Karpas-422 (cell line): Measurements from ENCODE around the gene DRC7. TPM values are rescaled to one million over a fixed set of nuclear protein-coding genes. Genes with fewer than 3 reads are reported as not detected.

Experiments
- DNase-seq: peaks from one replicate; pipeline ENCODE4 v3.0.0-alpha.2; 2015
- H2AFZ ChIP-seq: fragments of 200-600 bp; sonication (generic); 2 replicates; pipeline ENCODE4 v1.6.1; 2014; ENCODE audit warnings: antibody characterized with exemption, low read length, mixed read lengths
- H3K27ac ChIP-seq: fragments of 200-600 bp; sonication (generic); 2 replicates; pipeline ENCODE4 v1.5.1; 2014; ENCODE audit warnings: mild to moderate bottlenecking, low read length, moderate library complexity
- H3K27me3 ChIP-seq: fragments of 200-600 bp; sonication (generic); 2 replicates; pipeline ENCODE4 v1.6.1; 2014; ENCODE audit warnings: low read length, mixed read lengths
- H3K36me3 ChIP-seq: fragments of 200-600 bp; sonication (generic); 2 replicates; pipeline ENCODE4 v1.6.1; 2014; ENCODE audit warnings: low read length, mixed read lengths; ENCODE audit not compliant: insufficient read depth
- H3K4me1 ChIP-seq: fragments of 200-600 bp; sonication (generic); 2 replicates; pipeline ENCODE4 v1.6.1; 2014; ENCODE audit warnings: mild to moderate bottlenecking, low read length, mixed read lengths
- H3K4me2 ChIP-seq: fragments of 200-600 bp; sonication (generic); 2 replicates; pipeline ENCODE4 v1.6.1; 2014; ENCODE audit warnings: low read length, low read depth, mild to moderate bottlenecking; ENCODE audit not compliant: poor library complexity, severe bottlenecking
- H3K4me3 ChIP-seq: fragments of 200-600 bp; sonication (generic); 2 replicates; pipeline ENCODE4 v1.5.1; 2014; ENCODE audit warnings: mild to moderate bottlenecking, antibody characterized with exemption, low read length, mixed read lengths
- H3K79me2 ChIP-seq: fragments of 200-600 bp; sonication (generic); 2 replicates; pipeline ENCODE4 v1.6.1; 2014; ENCODE audit warnings: mild to moderate bottlenecking, low read length, mixed read lengths
- H3K9ac ChIP-seq: fragments of 200-600 bp; sonication (generic); 2 replicates; pipeline ENCODE4 v1.6.0; 2014; ENCODE audit warnings: low read length
- H3K9me2 ChIP-seq: fragments of 200-600 bp; sonication (generic), shearing (Covaris generic); replicated peaks from 2 replicates; pipeline ENCODE4 v1.6.0; 2014; ENCODE audit warnings: mild to moderate bottlenecking, low read length, moderate library complexity; ENCODE audit not compliant: insufficient read depth
- H3K9me3 ChIP-seq: fragments of 300-700, 200-600 bp; sonication (generic); 2 replicates; pipeline ENCODE4 v1.6.1; 2014; ENCODE audit warnings: low read length, mixed read lengths
- H4K20me1 ChIP-seq: fragments of 200-600 bp; sonication (generic); 2 replicates; pipeline ENCODE4 v1.6.1; 2014; ENCODE audit warnings: mild to moderate bottlenecking, antibody characterized with exemption, low read length, low read depth; ENCODE audit not compliant: insufficient read depth
- total RNA-seq: library from RNA; depleted of rRNA; stranded (reverse); fragments of >200 nt; shearing (Covaris generic); gene quantifications from 2 replicates; pipeline ENCODE4 v1.2.3, GENCODE V29; 2014; ENCODE audit warnings: low replicate concordance

The DRC7 gene
- total RNA-seq, 1 experiment from 2014 or later, result not detected

DNA sequence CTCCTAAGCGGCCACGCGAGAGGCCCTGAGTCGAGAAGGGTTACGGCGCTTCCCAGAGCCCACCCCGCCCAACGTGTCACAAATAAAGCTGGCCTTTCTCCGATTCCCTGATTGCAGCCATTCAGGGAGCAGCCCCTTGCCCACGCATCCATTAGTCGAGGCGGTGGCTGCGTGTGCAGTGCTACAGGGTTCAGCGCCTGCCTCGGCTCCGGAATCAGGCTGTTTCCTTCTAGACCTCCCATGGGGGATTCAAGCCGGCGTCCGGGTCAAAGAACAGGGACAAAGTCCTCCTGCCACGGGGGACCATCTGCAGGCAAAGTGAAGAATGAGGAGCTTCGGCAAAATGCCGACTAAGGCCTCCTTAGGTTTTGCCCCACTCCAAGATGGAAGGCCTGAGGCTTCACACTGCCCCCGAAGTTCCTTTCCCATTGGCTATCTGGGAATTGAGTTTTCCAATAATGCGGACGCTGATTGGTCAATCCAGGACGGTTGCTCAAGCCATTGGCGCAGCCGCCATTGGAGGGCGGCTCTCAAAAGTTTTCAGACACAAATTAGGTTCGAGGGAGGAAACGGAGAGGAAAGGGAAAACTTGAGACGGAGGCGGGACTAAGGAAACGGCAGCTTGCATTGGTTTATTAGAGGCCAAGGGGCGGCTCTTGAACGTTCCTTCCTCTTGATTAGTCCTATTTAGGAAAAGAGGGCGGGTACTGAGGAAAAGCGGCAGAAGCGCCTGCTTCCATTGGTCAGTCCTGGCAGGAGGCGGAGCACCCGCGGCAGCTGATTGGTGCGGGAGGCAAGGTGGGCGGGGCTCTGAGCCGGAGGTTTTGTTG is 40.5 kb downstream of the DRC7 start:
- DNase-seq, result peak; percentile 100
- no peaks in the 10 kb centered on the region for H3K9me2 ChIP-seq
- H3K4me3 ChIP-seq, result peak overlapping the region; percentile 89
- peaks cover 21% of the 10 kb centered on the region for H3K79me2 ChIP-seq
- no peaks in the 10 kb centered on the region for H3K27me3 ChIP-seq
- H2AFZ ChIP-seq, result peak overlapping the region; percentile 94
- H3K27ac ChIP-seq, result peak overlapping the region; percentile 46; the same call in 1 of the 2 replicates
- H3K36me3 ChIP-seq, result no peaks in the 10 kb centered on the region
- no peaks in the 10 kb centered on the region for H4K20me1 ChIP-seq
- H3K9me3 ChIP-seq, result no peaks in the 10 kb centered on the region
- H3K4me1 ChIP-seq, result peaks cover 19% of the 10 kb centered on the region
- H3K4me2 ChIP-seq, result peak overlapping the region; percentile 94
- peak overlapping the region; percentile 91 for H3K9ac ChIP-seq

DNA sequence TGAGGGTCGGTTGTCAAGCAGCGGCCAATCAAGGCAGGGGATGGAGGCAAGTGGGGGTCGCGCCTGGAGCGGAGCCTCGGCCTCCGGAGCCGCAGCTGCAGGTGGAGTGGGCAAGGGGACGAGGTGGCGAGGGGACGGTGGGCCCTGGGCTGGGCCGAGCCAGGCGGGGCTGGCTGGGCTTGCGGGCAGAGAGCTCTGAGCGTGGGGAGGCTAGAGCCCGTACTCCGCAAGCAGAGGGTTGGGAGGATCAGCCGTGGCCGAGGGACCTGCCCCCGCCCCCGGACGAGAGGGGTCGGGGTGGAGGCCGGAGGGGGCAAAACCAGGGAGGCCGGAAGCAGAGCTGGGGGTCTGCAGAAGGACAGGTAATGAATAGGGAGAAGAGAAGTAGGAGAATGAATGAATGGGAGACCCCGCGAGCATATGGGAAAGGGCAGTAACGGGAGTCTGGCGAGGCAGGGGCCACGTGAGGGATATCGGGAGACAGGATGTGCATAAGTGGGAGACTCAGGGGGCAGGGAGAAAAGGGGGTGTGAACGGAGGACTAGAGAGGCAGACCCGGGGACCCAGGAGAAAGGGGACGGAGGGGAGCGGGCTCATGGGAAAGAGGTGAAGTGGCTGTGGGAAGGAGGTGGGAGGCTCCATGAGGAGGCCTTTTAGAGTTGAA is 41.3 kb downstream of the DRC7 start, which contains the start of gene KATNB1:
TSS of gene KATNB1 (plus strand) at position 16 of the 664 bp plus-strand sequence. CDS start 1,474 bp downstream, outside the sequence.
- Histone ChIP-seq H3K27ac (peak within 1 kb of the TSS; percentile 46; the same call in 1 of the 2 replicates), H3K79me2 (peaks cover 21% of the 10 kb centered on the region), H3K4me1 (peaks cover 19% of the 10 kb centered on the region), H3K9me2 (no peaks in the 10 kb centered on the region), H3K4me2 (peak within 1 kb of the TSS; percentile 94), H2AFZ (peak within 1 kb of the TSS; percentile 94), H3K36me3 (no peaks in the 10 kb centered on the region), H4K20me1 (no peaks in the 10 kb centered on the region), H3K4me3 (peak within 1 kb of the TSS; percentile 89), H3K27me3 (no peaks in the 10 kb centered on the region), H3K9me3 (no peaks in the 10 kb centered on the region), H3K9ac (peak within 1 kb of the TSS; percentile 91)
- DNase-seq, result peak; percentile 45

DNA sequence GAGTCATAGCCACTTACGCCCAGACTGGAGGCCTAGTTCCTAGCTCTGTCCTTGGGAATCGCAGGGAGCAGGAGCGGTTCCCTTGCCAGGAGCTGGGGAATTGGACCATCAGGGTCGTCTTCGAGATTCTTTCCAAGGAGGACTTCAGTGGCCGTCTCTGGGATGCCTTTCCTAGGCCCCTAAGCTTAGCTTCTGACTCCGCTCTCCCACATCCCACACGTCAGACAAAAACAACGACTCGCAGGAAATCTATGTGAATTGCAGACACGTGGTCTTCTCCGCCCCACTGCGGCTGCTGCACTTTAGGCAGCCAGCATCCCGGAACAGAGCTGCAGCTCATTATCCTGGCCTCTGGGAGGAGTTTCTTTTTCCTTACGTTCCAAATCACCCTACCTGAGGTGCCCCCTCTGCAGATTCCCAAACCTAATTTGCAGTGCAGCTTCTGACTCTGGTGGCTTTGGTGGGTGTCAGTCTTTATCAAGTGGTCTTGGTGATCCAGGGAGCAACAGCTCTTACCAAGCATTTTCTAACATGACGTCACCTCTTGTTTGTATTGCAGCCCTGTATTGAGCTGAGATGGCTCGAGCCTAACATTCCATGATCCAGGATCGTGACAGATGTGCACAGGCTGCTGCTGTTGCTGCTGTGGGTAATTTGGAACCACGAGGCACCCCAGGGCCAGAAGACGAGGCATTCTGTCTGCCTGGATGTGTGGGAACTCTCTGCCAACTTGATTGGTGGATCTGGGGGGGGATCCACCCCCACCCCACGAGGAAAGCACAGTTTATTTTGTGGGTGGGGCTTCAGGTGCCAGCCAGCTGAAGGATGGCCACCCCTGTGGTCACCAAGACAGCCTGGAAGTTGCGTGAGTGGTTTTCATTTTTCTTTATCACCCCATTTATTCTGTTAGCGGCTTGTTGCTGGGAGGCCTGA is 42.1 kb downstream of the DRC7 start:
- H3K4me3 ChIP-seq, result peak overlapping the region; percentile 89
- H3K27ac ChIP-seq, result no peak overlapping the region
- no peaks in the 10 kb centered on the region for H3K27me3 ChIP-seq
- peak; percentile 56 for DNase-seq
- peak overlapping the region; percentile 74 for H3K9ac ChIP-seq
- H3K9me2 ChIP-seq, result no peaks in the 10 kb centered on the region
- no peak overlapping the region for H2AFZ ChIP-seq
- H3K36me3 ChIP-seq, result no peaks in the 10 kb centered on the region
- H4K20me1 ChIP-seq, result no peaks in the 10 kb centered on the region
- H3K9me3 ChIP-seq, result no peaks in the 10 kb centered on the region
- H3K4me2 ChIP-seq, result peak overlapping the region; percentile 81
- H3K4me1 ChIP-seq, result peaks cover 19% of the 10 kb centered on the region
- peaks cover 21% of the 10 kb centered on the region for H3K79me2 ChIP-seq

DNA sequence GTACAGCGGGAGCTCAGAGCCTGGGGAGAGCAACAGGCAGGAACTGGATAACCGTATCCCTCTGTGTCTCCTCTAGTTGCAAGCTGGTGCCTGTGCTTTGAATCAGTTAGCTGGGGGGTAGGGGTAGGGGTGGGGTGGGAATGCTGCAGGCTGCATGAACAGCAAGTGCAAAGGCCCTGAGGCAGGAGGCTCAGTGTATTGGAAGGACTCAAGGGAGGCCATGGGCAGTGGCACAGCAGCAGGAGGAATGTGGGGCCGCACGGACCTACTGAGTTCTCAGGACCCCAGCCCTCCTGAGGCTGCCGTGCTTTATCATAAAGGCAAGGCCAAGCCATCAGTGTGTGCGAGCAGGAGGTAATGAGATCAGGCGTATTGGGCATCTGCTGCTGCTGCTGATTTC is 44.2 kb downstream of the DRC7 start:
- Histone ChIP-seq H3K4me1 (peaks cover 19% of the 10 kb centered on the region), H3K36me3 (no peaks in the 10 kb centered on the region), H3K9me2 (no peaks in the 10 kb centered on the region), H3K27me3 (no peaks in the 10 kb centered on the region), H3K9me3 (no peaks in the 10 kb centered on the region), H3K79me2 (peaks cover 21% of the 10 kb centered on the region), H3K4me2 (no peak overlapping the region), H4K20me1 (no peaks in the 10 kb centered on the region), H2AFZ (no peak overlapping the region), H3K27ac (no peak overlapping the region), H3K9ac (no peak overlapping the region), H3K4me3 (no peak overlapping the region)
- no peak for DNase-seq

DNA sequence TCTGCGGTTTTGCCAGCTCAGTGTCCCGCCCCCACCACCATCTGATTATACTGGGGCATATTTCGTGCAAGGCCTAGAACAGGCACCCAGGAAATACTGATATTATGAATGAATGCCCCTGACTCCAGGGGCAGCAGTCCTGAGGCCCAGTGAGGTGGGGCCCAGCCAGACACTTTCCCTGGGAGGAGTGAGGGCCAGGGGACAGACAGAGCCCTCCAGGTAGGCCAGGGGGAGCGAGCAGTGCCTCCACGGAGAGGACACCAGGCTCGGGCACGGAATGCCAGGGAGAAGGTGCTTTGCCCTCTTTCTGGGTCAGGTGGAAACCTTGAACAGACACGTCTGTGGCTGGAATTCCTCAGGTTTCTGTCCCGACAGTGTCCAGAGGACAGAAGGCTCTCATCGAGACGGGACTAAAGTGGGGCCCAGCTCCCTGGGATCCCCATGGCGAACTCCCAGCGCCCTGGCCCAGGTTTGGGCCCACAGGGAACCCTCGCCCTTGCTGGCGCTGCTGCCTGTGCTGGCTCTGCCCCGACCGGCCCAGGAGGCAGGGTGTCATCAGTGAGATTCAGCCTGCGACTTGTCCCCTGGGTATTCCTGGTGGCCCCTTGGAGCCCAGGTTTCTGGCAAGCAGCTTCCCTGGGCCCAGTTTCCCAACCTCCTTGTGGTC is 45.3 kb downstream of the DRC7 start:
- peaks cover 12% of the 10 kb centered on the region for H3K4me1 ChIP-seq
- H3K9me2 ChIP-seq, result no peaks in the 10 kb centered on the region
- H2AFZ ChIP-seq, result no peak overlapping the region
- H3K4me3 ChIP-seq, result no peak overlapping the region
- H3K9ac ChIP-seq, result no peak overlapping the region
- H4K20me1 ChIP-seq, result no peaks in the 10 kb centered on the region
- H3K27ac ChIP-seq, result no peak overlapping the region
- no peaks in the 10 kb centered on the region for H3K9me3 ChIP-seq
- no peaks in the 10 kb centered on the region for H3K36me3 ChIP-seq
- no peak overlapping the region for H3K4me2 ChIP-seq
- no peaks in the 10 kb centered on the region for H3K27me3 ChIP-seq
- H3K79me2 ChIP-seq, result peaks cover 16% of the 10 kb centered on the region
- DNase-seq, result no peak

DNA sequence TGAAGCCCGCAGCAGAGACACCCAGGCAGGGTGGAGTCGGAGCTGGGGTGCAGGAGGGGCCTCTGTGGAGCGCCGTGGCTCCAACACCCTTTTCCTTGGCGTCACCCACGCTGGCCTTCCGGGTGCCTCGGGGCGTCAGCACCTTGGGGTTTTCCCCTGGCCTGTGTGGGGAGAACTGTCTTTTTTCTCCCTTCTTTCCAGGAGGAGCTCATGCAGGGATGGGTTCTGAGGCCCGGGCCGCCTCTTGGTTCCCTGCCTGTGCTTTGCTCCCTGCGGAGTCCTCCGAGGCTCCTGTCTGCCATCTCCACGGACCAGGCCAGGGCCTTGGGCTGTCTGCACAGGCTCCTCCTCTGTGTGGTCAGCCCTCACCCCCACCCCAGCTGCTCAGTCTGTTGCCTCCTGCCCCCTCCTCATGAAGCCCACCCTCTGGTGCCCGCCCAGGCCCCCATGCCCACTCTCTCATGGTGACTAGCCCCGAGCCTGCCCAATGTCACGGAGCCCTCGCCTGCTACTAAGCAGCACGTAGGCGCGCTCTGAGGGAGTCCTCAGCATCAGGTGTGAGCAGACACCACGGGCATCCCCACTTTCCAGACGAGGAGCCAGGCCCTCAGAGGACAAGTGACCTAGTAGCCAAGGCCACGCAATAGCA is 45.9 kb downstream of the DRC7 start:
- H3K4me2 ChIP-seq, result no peak overlapping the region
- H3K9me3 ChIP-seq, result no peaks in the 10 kb centered on the region
- no peak overlapping the region for H3K9ac ChIP-seq
- peaks cover 12% of the 10 kb centered on the region for H3K4me1 ChIP-seq
- H4K20me1 ChIP-seq, result no peaks in the 10 kb centered on the region
- no peak overlapping the region for H3K27ac ChIP-seq
- peaks cover 16% of the 10 kb centered on the region for H3K79me2 ChIP-seq
- DNase-seq, result no peak
- no peak overlapping the region for H3K4me3 ChIP-seq
- H3K27me3 ChIP-seq, result no peaks in the 10 kb centered on the region
- H2AFZ ChIP-seq, result no peak overlapping the region
- H3K9me2 ChIP-seq, result no peaks in the 10 kb centered on the region
- H3K36me3 ChIP-seq, result no peaks in the 10 kb centered on the region

DNA sequence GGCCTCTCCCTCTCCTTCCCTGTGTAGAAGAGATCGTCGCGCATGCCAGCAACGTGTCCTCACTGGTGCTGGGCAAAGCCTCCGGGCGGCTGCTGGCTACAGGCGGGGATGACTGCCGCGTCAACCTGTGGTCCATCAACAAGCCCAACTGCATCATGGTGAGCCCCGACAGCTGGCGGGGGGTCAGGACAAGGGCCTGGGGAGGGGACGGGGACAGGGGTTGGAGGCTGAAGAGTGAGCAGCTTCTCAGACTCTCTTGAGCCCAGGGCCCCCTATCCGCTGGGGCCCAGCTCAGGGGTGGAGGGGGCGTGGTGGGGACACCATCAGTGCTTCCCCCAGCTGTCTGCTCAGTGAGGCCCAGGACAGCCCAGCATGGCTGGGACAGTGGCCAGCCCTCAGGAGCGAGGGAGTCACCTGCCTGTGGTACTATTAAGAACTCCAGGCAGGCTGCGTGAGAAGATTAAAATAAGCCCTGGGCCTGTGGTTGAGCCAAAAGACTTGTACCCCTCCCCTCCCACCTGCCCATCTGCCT is 47.1 kb downstream of the DRC7 start:
- Histone ChIP-seq H3K9me3 (no peaks in the 10 kb centered on the region), H3K9ac (no peak overlapping the region)

More for the DNA sequence above, 47.1 kb downstream of the DRC7 start:
- Histone ChIP-seq H3K4me2 (no peak overlapping the region), H3K27me3 (no peaks in the 10 kb centered on the region), H3K4me3 (no peak overlapping the region), H3K27ac (no peak overlapping the region), H4K20me1 (no peaks in the 10 kb centered on the region), H3K36me3 (no peaks in the 10 kb centered on the region), H3K4me1 (peaks cover 6% of the 10 kb centered on the region), H2AFZ (no peak overlapping the region), H3K79me2 (peaks cover 7% of the 10 kb centered on the region), H3K9me2 (no peaks in the 10 kb centered on the region)
- no peak for DNase-seq
